Neuronal stem cell (in vitro differentiated cells): ENCODE data around the gene CAD.
"Not testable (repeated sequence)": the region's sequence is repeated elsewhere in the genome, so short reads cannot be mapped to it uniquely, and the experiment has no call there.

Source experiments
- DNase-seq: peaks from one replicate; pipeline ENCODE4 v3.0.0-alpha.2; 2013; ENCODE audit warnings: low spot score
- H2AFZ ChIP-seq: one replicate; pipeline ENCODE4 v1.6.1; 2013; ENCODE audit warnings: mild to moderate bottlenecking, low read length, inconsistent platforms
- H2AK5ac ChIP-seq: 2 replicates; pipeline ENCODE4 v1.6.1; 2013; ENCODE audit warnings: low read depth, mild to moderate bottlenecking, inconsistent platforms, low read length, moderate library complexity, mixed read lengths
- H2BK120ac ChIP-seq: 2 replicates; pipeline ENCODE4 v1.6.1; 2013; ENCODE audit warnings: low read depth, mild to moderate bottlenecking, inconsistent platforms, low read length, moderate library complexity, mixed read lengths
- H2BK12ac ChIP-seq: one replicate; pipeline ENCODE4 v1.6.1; 2013; ENCODE audit warnings: low read length, inconsistent platforms
- H2BK15ac ChIP-seq: 2 replicates; pipeline ENCODE4 v1.6.1; 2013; ENCODE audit warnings: mild to moderate bottlenecking, low read length, inconsistent platforms, mixed read lengths
- H2BK5ac ChIP-seq: one replicate; pipeline ENCODE4 v1.6.1; 2013; ENCODE audit warnings: inconsistent platforms, mild to moderate bottlenecking, low read length, moderate library complexity
- H3K14ac ChIP-seq: one replicate; pipeline ENCODE4 v1.6.1; 2013; ENCODE audit warnings: low read length, inconsistent platforms
- H3K18ac ChIP-seq: 2 replicates; pipeline ENCODE4 v1.6.1; 2013; ENCODE audit warnings: low read length, inconsistent platforms
- H3K23ac ChIP-seq: 2 replicates; pipeline ENCODE4 v1.6.1; 2013; ENCODE audit warnings: low read depth, mild to moderate bottlenecking, mixed read lengths, low read length, inconsistent platforms; ENCODE audit not compliant: poor library complexity
- H3K27ac ChIP-seq: replicated peaks from 3 replicates; pipeline ENCODE4 v1.5.1; 2013; ENCODE audit warnings: low read length, inconsistent platforms
- H3K27me3 ChIP-seq, 3 experiments: 2 replicates each; pipeline ENCODE4 v1.6.1; 2013; ENCODE audit warnings: low read length in 3 of 3, mild to moderate bottlenecking in 2 of 3, inconsistent platforms in 1 of 3, low read depth in 1 of 3, mixed read lengths in 1 of 3, moderate library complexity in 1 of 3; ENCODE audit not compliant: control insufficient read depth in 3 of 3, insufficient read depth in 3 of 3
- H3K36me3 ChIP-seq, 2 donors: replicated peaks in 1 of 2; 2 replicates each; pipeline ENCODE4 v1.6.1; 2013; ENCODE audit warnings: low read length in 2 of 2; ENCODE audit not compliant: control insufficient read depth in 2 of 2, insufficient read depth in 2 of 2
- H3K4ac ChIP-seq: 2 replicates; pipeline ENCODE4 v1.6.1; 2013; ENCODE audit warnings: inconsistent platforms, mild to moderate bottlenecking, low read length, moderate library complexity
- H3K4me1 ChIP-seq, 2 donors: 1 replicate in 1 of 2; 2 replicates in 1 of 2; pipeline ENCODE4 v1.6.1; 2013; ENCODE audit warnings: low read length in 2 of 2, low read depth in 1 of 2; ENCODE audit not compliant: control insufficient read depth in 2 of 2, insufficient read depth in 1 of 2
- H3K4me2 ChIP-seq: one replicate; pipeline ENCODE4 v1.6.1; 2013; ENCODE audit warnings: mild to moderate bottlenecking, low read length, inconsistent platforms; ENCODE audit not compliant: insufficient read depth, poor library complexity, severe bottlenecking
- H3K4me3 ChIP-seq, 2 donors: 2 replicates each; pipeline ENCODE4 v1.5.1; 2013; ENCODE audit warnings: low read length in 2 of 2, mild to moderate bottlenecking in 2 of 2, inconsistent platforms in 1 of 2, moderate library complexity in 1 of 2
- H3K79me1 ChIP-seq: one replicate; pipeline ENCODE4 v1.6.1; 2013; ENCODE audit warnings: low read depth, mild to moderate bottlenecking, inconsistent platforms, low read length, moderate library complexity
- H3K9ac ChIP-seq: one replicate; pipeline ENCODE4 v1.6.1; 2013; ENCODE audit warnings: mild to moderate bottlenecking, low read depth, low read length, inconsistent platforms; ENCODE audit not compliant: poor library complexity
- H3K9me3 ChIP-seq, 2 donors: replicated peaks in 1 of 2; 2 replicates each; pipeline versions ENCODE3 to v1.6.1; 2013; ENCODE audit warnings: low read length in 2 of 2, mild to moderate bottlenecking in 2 of 2, inconsistent platforms in 1 of 2, low read depth in 1 of 2, mixed read lengths in 1 of 2, moderate library complexity in 1 of 2; ENCODE audit not compliant: control insufficient read depth in 2 of 2, insufficient read depth in 1 of 2
- H4K8ac ChIP-seq: one replicate; pipeline ENCODE4 v1.6.1; 2013; ENCODE audit warnings: low read depth, mild to moderate bottlenecking, inconsistent platforms, low read length, moderate library complexity
- H4K91ac ChIP-seq: one replicate; pipeline ENCODE4 v1.6.1; 2013; ENCODE audit warnings: low read length, low read depth, mild to moderate bottlenecking, inconsistent platforms; ENCODE audit not compliant: poor library complexity
- WGBS, 2 donors: extraction: QIAGEN DNeasy Blood & Tissue Kit; methylation state at CpG; one replicate each; pipeline ENCODE4 v1.1.7; 2013; ENCODE audit warnings: missing lambda C conversion rate in 2 of 2, mixed read lengths in 1 of 2; ENCODE audit not compliant: insufficient read length in 2 of 2, insufficient replicate concordance in 1 of 2; ENCODE audit errors: extremely low coverage in 2 of 2; 5-methylcytosine and 5-hydroxymethylcytosine counted together

Gene CAD

GRCh38 chr2:27272537-27273522 is 55.7 kb downstream of the CAD start:
- WGBS, 2 donors, result no CpG with 5 or more reads among the region's 15 CpGs
- not testable (repeated sequence) for H2BK12ac ChIP-seq

GRCh38 chr2:27275211-27276150 is 58.3 kb downstream of the CAD start, which contains the start of gene DNAJC5G:
DNAJC5G (plus strand) TSS chr2:27275433; CDS start chr2:27276729, 1,296 bp downstream.
- Histone ChIP-seq H2BK12ac (no peak within 1 kb of the TSS), H2AK5ac (no peak within 1 kb of the TSS), H2AFZ (no peak within 1 kb of the TSS), H4K8ac (no peak within 1 kb of the TSS), H3K79me1 (no peaks in the 10 kb centered on the region), H3K4me3 (no peak within 1 kb of the TSS), H3K4ac (no peak within 1 kb of the TSS), H3K4me2 (no peak within 1 kb of the TSS), H3K14ac (no peak within 1 kb of the TSS), H3K23ac (no peak within 1 kb of the TSS), H4K91ac (no peak within 1 kb of the TSS), H2BK5ac (no peak within 1 kb of the TSS), H3K4me1 (no peaks in the 10 kb centered on the region), H3K18ac (no peak within 1 kb of the TSS), H3K27ac (no peak within 1 kb of the TSS), H3K27me3 (peaks cover 0 to 65% (median 0%) of the 10 kb centered on the region in 3 experiments), H2BK120ac (no peak within 1 kb of the TSS), H3K9me3 (no peaks in the 10 kb centered on the region), H2BK15ac (no peak within 1 kb of the TSS), H3K36me3 (no peaks in the 10 kb centered on the region), H3K9ac (no peak within 1 kb of the TSS)
- no CpG with 5 or more reads among the region's 39 CpGs for WGBS, 2 donors
- no peak for DNase-seq

More at GRCh38 chr2:27272537-27273522, 55.7 kb downstream of the CAD start:
- H3K14ac ChIP-seq, H3K18ac ChIP-seq, H2BK5ac ChIP-seq, H3K4me3 ChIP-seq, H2AFZ ChIP-seq, H3K4me1 ChIP-seq, H4K91ac ChIP-seq, H3K4ac ChIP-seq, H3K23ac ChIP-seq, H3K4me2 ChIP-seq, H2BK120ac ChIP-seq, H3K9ac ChIP-seq, DNase-seq, H3K36me3 ChIP-seq, H3K79me1 ChIP-seq, H3K27ac ChIP-seq, H4K8ac ChIP-seq, H3K9me3 ChIP-seq, H2BK15ac ChIP-seq, H2AK5ac ChIP-seq: not testable (repeated sequence)
- peaks cover 0 to 77% (median 0%) of the 10 kb centered on the region in 3 experiments for H3K27me3 ChIP-seq

GRCh38 chr2:27278010-27278409 is 60.8 kb downstream of the CAD start:
- Histone ChIP-seq H4K91ac (no peak overlapping the region), H2BK5ac (no peak overlapping the region), H3K4me1 (peaks cover 0 to 7% of the 10 kb centered on the region in 2 donors), H3K79me1 (no peaks in the 10 kb centered on the region), H3K27me3 (peaks cover 0 to 70% (median 2%) of the 10 kb centered on the region in 3 experiments), H3K9me3 (no peaks in the 10 kb centered on the region), H3K23ac (no peak overlapping the region), H2BK15ac (no peak overlapping the region), H3K27ac (no peak overlapping the region), H2BK120ac (no peak overlapping the region), H3K36me3 (no peaks in the 10 kb centered on the region), H3K9ac (no peak overlapping the region), H2AK5ac (no peak overlapping the region), H4K8ac (no peak overlapping the region), H3K4ac (no peak overlapping the region), H3K18ac (no peak overlapping the region), H3K14ac (no peak overlapping the region), H2AFZ (no peak overlapping the region), H2BK12ac (no peak overlapping the region), H3K4me2 (no peak overlapping the region), H3K4me3 (no peak overlapping the region)
- no CpG with 5 or more reads among the region's 1 CpG for WGBS, 2 donors
- no peak for DNase-seq
